GM12875 (cell line): Measurements from ENCODE around the gene MYL12A.
A peak's percentile ranks its signal among the peaks of the same experiment; 100 is the strongest.
"Not testable (repeated sequence)": the region's sequence is repeated elsewhere in the genome, so short reads cannot be mapped to it uniquely, and the experiment has no call there.

Experiments
- H3K4me3 ChIP-seq: one replicate; pipeline ENCODE4 v1.5.1; 2011; ENCODE audit warnings: low read depth, low read length, control low read depth
- CTCF ChIP-seq: IDR thresholded peaks from 2 replicates; pipeline ENCODE4 v1.5.1; 2011; ENCODE audit warnings: low read depth, mild to moderate bottlenecking, control low read depth, inconsistent platforms, low read length, moderate library complexity, borderline replicate concordance; ENCODE audit not compliant: insufficient read depth

Gene MYL12A

DNA sequence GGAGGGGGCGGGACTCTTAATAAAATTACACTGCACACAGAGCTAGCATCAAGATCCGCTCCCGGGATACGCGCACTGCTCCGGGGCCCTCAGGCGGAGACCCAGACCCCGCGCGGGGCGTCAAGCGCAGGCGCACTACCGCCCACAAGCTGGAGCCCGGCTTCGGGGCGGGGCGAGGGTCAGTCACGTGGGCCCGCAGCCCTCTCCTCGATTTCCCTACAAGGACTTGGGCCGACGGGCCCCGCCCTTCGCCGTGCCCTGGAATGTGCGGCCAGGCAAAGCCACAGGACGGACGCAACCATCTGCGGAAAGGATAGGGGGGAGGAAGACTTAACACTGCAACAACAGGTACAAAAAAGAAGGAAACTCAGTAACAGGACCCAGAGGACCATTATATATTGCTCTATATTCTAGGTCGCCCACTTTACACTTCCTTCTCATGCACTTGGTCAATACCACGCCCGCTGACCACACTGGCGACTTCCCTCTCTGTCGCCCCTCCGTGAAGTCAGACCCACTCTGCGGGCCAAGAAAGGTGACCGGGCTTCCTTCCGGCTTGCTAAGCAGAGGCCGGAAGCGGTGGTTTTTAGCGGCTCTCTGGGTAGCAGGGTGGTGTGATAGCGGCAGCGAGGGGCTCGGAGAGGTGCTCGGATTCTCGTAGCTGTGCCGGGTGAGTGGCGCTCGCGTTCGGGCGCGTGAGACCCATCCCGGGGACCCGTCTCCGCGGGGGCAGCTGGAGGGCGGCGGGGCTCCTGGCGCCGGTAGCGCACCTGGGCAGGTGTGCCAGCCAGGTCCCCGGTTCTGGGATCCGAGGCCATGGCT, at the start of gene MYL12A:
Gene MYL12A, plus strand, starts transcription at position 562 of the 822 bp plus-strand sequence. CDS start 5,447 bp downstream, outside the sequence.
- H3K4me3 ChIP-seq: peak within 1 kb of the TSS; percentile 93
- TF ChIP-seq CTCF: no peak

DNA sequence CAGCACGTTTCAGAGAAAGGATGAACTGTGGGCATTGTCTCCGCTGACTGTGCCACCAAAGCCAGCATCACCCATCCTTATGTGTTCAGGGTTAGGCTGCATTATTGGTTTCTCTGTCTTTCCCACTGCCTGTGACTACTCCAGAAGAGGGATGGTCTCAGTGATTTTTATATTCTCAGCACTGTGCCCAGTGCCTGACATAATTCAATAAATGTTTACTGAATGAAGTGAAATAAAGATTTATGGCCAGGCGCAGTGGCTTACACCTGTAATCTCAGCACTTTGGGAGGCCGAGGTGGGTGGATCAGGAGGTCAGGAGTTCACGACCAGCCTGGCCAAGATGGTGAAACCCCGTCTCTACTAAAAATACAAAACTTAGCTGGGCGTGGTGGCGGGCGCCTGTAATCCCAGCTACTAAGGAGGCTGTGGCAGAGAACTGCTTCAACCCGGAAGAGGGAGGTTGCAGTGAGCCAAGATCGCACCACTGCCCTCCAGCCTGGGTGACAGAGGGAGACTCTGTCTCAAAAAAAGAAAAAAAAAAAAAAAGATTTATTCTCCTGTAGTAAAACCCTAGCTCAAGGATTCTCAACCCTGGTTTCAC, 49.2 kb upstream of the MYL12A start:
- H3K4me3 ChIP-seq: not testable (repeated sequence)

- no peak overlapping the region for H3K4me3 ChIP-seq
Measured at GRCh38 chr18:3199942-3200645, 47.5 kb upstream of the MYL12A start.

GRCh38 chr18:3205239-3205638, 42.4 kb upstream of the MYL12A start:
- no peak overlapping the region for H3K4me3 ChIP-seq
- no peak for TF ChIP-seq CTCF

More at GRCh38 chr18:3199942-3200645, 47.5 kb upstream of the MYL12A start:
- TF ChIP-seq CTCF: no peak

- TF ChIP-seq CTCF: no peak
- H3K4me3 ChIP-seq: no peak overlapping the region
Measured at GRCh38 chr18:3207565-3207964, 40.0 kb upstream of the MYL12A start.

GRCh38 chr18:3209859-3210569, 37.6 kb upstream of the MYL12A start:
- TF ChIP-seq CTCF: no peak

More at GRCh38 chr18:3209859-3210569, 37.6 kb upstream of the MYL12A start:
- no peak overlapping the region for H3K4me3 ChIP-seq
